Parathyroid adenoma (tissue), 2 donors: Measurements from ENCODE around the gene MYD88.

Experiments used
- H2AFZ ChIP-seq: fragments of 300-600 bp; sonication (generic); one replicate; pipeline ENCODE4 v1.7.0; 2017; ENCODE audit warnings: antibody characterized with exemption, mild to moderate bottlenecking
- H3K27ac ChIP-seq: fragments of 300-600 bp; sonication (generic); one replicate; pipeline ENCODE4 v1.7.0; 2017
- H3K27me3 ChIP-seq: fragments of 300-600 bp; sonication (generic); one replicate; pipeline ENCODE4 v1.7.0; 2017; ENCODE audit warnings: low read length; ENCODE audit not compliant: control insufficient read depth, insufficient read depth
- H3K36me3 ChIP-seq: fragments of 300-600 bp; sonication (generic); one replicate; pipeline ENCODE4 v1.7.0; 2017; ENCODE audit warnings: low read length; ENCODE audit not compliant: control insufficient read depth, insufficient read depth
- H3K4me1 ChIP-seq: fragments of 300-600 bp; sonication (generic); one replicate; pipeline ENCODE4 v1.7.0; 2017; ENCODE audit warnings: control low read depth
- H3K4me2 ChIP-seq: fragments of 300-600 bp; sonication (generic); one replicate; pipeline ENCODE4 v1.7.0; 2017; ENCODE audit warnings: low read length
- H3K4me3 ChIP-seq: fragments of 300-600 bp; sonication (generic); one replicate; pipeline ENCODE4 v1.7.0; 2017; ENCODE audit warnings: low read depth, low read length
- H3K79me2 ChIP-seq: fragments of 300-600 bp; sonication (generic); one replicate; pipeline ENCODE4 v1.7.0; 2017; ENCODE audit warnings: control low read depth
- H3K9ac ChIP-seq: fragments of 300-600 bp; sonication (generic); one replicate; pipeline ENCODE4 v1.7.0; 2017; ENCODE audit warnings: mild to moderate bottlenecking
- H3K9me3 ChIP-seq: fragments of 300-600 bp; sonication (generic); one replicate; pipeline ENCODE4 v1.7.0; 2017; ENCODE audit warnings: low read length; ENCODE audit not compliant: control insufficient read depth
- CTCF ChIP-seq: fragments of 300-600 bp; sonication (generic); IDR thresholded peaks from one replicate; pipeline ENCODE4 v1.7.0; 2017; ENCODE audit warnings: antibody characterized with exemption, mild to moderate bottlenecking
- donor health status: primary hyperparathyroidism.

Gene MYD88

GRCh38 chr3:38117748-38118420 lies 20.6 kb upstream of the MYD88 start:
- Histone ChIP-seq H3K9ac (no peak overlapping the region), H3K9me3 (no peaks in the 10 kb centered on the region), H3K36me3 (no peaks in the 10 kb centered on the region), H2AFZ (no peak overlapping the region), H3K4me1 (no peaks in the 10 kb centered on the region), H3K27ac (no peak overlapping the region), H3K4me3 (no peak overlapping the region), H3K4me2 (no peak overlapping the region), H3K79me2 (no peaks in the 10 kb centered on the region), H3K27me3 (no peaks in the 10 kb centered on the region)
- TF ChIP-seq CTCF: peak; percentile 63

- H3K9ac ChIP-seq: no peak overlapping the region
- no peak overlapping the region for H2AFZ ChIP-seq
- no peaks in the 10 kb centered on the region for H3K36me3 ChIP-seq
- H3K4me2 ChIP-seq: no peak overlapping the region
- H3K4me1 ChIP-seq: no peaks in the 10 kb centered on the region
- H3K27ac ChIP-seq: no peak overlapping the region
- no peaks in the 10 kb centered on the region for H3K9me3 ChIP-seq
- H3K27me3 ChIP-seq: no peaks in the 10 kb centered on the region
- H3K4me3 ChIP-seq: no peak overlapping the region
- no peak for TF ChIP-seq CTCF
- H3K79me2 ChIP-seq: no peaks in the 10 kb centered on the region
Observed at GRCh38 chr3:38118421-38119247, 19.8 kb upstream of the MYD88 start.

- TF ChIP-seq CTCF: no peak
- H3K4me1 ChIP-seq: no peaks in the 10 kb centered on the region
- no peak overlapping the region for H3K4me2 ChIP-seq
- H3K79me2 ChIP-seq: no peaks in the 10 kb centered on the region
- no peaks in the 10 kb centered on the region for H3K36me3 ChIP-seq
- no peak overlapping the region for H3K27ac ChIP-seq
- no peak overlapping the region for H2AFZ ChIP-seq
- no peaks in the 10 kb centered on the region for H3K27me3 ChIP-seq
- H3K9me3 ChIP-seq: no peaks in the 10 kb centered on the region
- H3K9ac ChIP-seq: no peak overlapping the region
- H3K4me3 ChIP-seq: no peak overlapping the region
Observed at GRCh38 chr3:38119248-38119544, 19.3 kb upstream of the MYD88 start.

- TF ChIP-seq CTCF: no peak
- Histone ChIP-seq H2AFZ (no peak overlapping the region), H3K4me2 (no peak overlapping the region), H3K27ac (no peak overlapping the region), H3K36me3 (no peaks in the 10 kb centered on the region), H3K4me3 (no peak overlapping the region), H3K9ac (no peak overlapping the region), H3K4me1 (no peaks in the 10 kb centered on the region), H3K27me3 (no peaks in the 10 kb centered on the region), H3K9me3 (no peaks in the 10 kb centered on the region), H3K79me2 (no peaks in the 10 kb centered on the region)
Observed at GRCh38 chr3:38119821-38120692, 18.4 kb upstream of the MYD88 start.
